ENCODE measurements around the gene CD58. TPM values are rescaled to one million over a fixed set of nuclear protein-coding genes. Genes with fewer than 3 reads are reported as not detected.

CD58 gene
- total and polyA plus RNA-seq, 9 of the 15 experiments (the other 6 are each of a cell fraction or from before 2014, with no cell fraction given), result 18.1 to 113 (median 37.4) TPM

DNA sequence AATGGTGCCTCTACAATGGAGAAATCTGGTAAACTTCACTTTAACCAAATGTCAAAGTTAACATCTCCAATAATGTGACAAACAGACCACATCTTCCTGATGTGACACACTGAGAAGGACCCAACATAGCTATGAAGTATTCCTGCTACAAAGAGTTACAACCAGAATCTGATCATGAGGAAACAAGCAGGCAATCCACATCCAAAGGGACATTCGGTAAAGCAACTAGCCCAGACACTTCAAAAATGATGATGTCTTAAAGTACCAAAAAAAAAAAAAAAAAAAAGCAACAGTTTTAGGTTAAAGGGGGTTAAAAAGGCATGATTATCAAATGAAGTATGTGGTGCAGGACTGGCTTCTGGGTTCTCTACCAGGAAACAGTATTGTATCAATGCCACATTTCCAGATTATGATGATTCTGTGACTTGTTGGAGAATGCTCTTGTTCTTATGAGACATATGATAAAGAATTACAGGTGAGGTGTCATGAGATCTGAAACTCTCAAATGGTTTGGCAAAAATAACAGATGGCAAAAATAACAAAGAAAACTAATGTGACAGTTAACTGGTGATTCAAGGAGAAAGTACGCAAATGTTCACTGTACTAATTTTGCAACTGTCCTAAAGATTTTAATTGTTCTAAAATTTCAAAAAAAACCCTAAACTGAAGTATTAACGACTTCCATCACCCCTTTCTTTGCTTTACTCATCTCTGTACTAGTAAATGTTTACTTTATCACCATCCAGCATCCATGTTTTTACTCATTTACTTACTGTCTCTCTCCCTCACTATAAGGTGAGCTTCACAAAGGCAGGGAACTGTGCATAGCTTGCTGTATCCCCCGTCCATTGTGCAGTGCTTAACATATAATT is 2.8 kb downstream of the CD58 start:
- H3K27ac ChIP-seq (ENCODE audit: extremely low read depth, low read depth, low read length), result no peak overlapping the region
- 48% methylated on average over 4 of the region's 4 CpGs for WGBS (ENCODE audit: insufficient coverage, low coverage, missing lambda C conversion rate)
- H4K20me1 ChIP-seq (replicated peaks; ENCODE audit: control insufficient read depth, insufficient read depth, low read length), result peaks cover 18% of the 10 kb centered on the region; the same call in 1 of the 2 replicates
- H3K4me1 ChIP-seq (replicated peaks in 1 of 2; ENCODE audit: control insufficient read depth in 2 of 2, insufficient read depth in 2 of 2, low read length in 2 of 2), result peaks cover 36 to 38% of the 10 kb centered on the region in 2 experiments
- H3K9me3 ChIP-seq (replicated peaks; ENCODE audit: control insufficient read depth, insufficient read depth, low read depth, low read length), result peaks cover 13% of the 10 kb centered on the region
- no peak overlapping the region for H2AFZ ChIP-seq (ENCODE audit: low read depth, low read length)
- DNase-seq (ENCODE audit: extremely low read depth in 1 of 4, low spot score in 3 of 4) (peak in 1 of 4 experiments; percentile 5), FAIRE-seq (no peak), ATAC-seq (no peak)
- no peaks in the 10 kb centered on the region for H3K9me1 ChIP-seq (ENCODE audit: control insufficient read depth, insufficient read depth, low read length)
- 0 out of 2 replicates have a peak overlapping the region, but pooled peaks have one; percentile 92 for H3K4me2 ChIP-seq (ENCODE audit: insufficient read depth, low read length)
- H3K79me2 ChIP-seq (ENCODE audit: control insufficient read depth, insufficient read depth, low read length), result peaks cover 76% of the 10 kb centered on the region
- no peak overlapping the region for H3K4me3 ChIP-seq
- ChIA-PET POLR2A (interaction anchor here (0.8 to 1.8 kb wide), 4 partner anchors 10 to 493 kb away, joined by 4 to 7 read pairs (median 4); no protein-coding TSS in a partner anchor), CTCF (ENCODE audit: low intra/inter-chr PET ratio) (no interaction called here)
- no TSS peak for BruUV-seq (replicated peaks)
- intact Hi-C loops (cut with micrococcal nuclease) (no loop called here), in situ Hi-C loops (cut with MboI) (no loop called here)
- H3K27me3 ChIP-seq (ENCODE audit: control insufficient read depth in 2 of 2, insufficient read depth in 2 of 2, low read length in 2 of 2), result no peaks in the 10 kb centered on the region
- H3K36me3 ChIP-seq (ENCODE audit: control insufficient read depth, insufficient read depth, low read length), result peaks cover 7% of the 10 kb centered on the region; the same call in 2 of the 3 replicates
- no peak overlapping the region for H3K9ac ChIP-seq (ENCODE audit: insufficient read depth in 1 of 2, low read depth in 2 of 2, low read length in 2 of 2)
- TF ChIP-seq ZNF695 (CRISPR knock-in tag; IDR thresholded peaks at IDR 0.05), result no peak
- TF ChIP-seq CEBPB (tag; IDR thresholded peaks at IDR 0.05), result no peak
- TF ChIP-seq IRF2 (CRISPR knock-in tag; IDR thresholded peaks at IDR 0.05), result no peak
- TF ChIP-seq EHMT2 (IDR thresholded peaks at IDR 0.05), result no peak
- TF ChIP-seq ZNF609 (CRISPR knock-in tag; IDR thresholded peaks at IDR 0.05; ENCODE audit: borderline replicate concordance), result no peak
- TF ChIP-seq, protein P1, sequence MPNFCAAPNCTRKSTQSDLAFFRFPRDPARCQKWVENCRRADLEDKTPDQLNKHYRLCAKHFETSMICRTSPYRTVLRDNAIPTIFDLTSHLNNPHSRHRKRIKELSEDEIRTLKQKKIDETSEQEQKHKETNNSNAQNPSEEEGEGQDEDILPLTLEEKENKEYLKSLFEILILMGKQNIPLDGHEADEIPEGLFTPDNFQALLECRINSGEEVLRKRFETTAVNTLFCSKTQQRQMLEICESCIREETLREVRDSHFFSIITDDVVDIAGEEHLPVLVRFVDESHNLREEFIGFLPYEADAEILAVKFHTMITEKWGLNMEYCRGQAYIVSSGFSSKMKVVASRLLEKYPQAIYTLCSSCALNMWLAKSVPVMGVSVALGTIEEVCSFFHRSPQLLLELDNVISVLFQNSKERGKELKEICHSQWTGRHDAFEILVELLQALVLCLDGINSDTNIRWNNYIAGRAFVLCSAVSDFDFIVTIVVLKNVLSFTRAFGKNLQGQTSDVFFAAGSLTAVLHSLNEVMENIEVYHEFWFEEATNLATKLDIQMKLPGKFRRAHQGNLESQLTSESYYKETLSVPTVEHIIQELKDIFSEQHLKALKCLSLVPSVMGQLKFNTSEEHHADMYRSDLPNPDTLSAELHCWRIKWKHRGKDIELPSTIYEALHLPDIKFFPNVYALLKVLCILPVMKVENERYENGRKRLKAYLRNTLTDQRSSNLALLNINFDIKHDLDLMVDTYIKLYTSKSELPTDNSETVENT (CRISPR knock-in tag; IDR thresholded peaks at IDR 0.05), result no peak
- no peak for TF ChIP-seq MBD1 (CRISPR knock-in tag; IDR thresholded peaks at IDR 0.05)
- TF ChIP-seq CHCHD3 (CRISPR knock-in tag; IDR thresholded peaks at IDR 0.05), result no peak
- TF ChIP-seq GATAD2B (IDR thresholded peaks at IDR 0.05; ENCODE audit: borderline replicate concordance), result no peak
- no peak for TF ChIP-seq ZBTB1 (CRISPR knock-in tag; IDR thresholded peaks at IDR 0.05; ENCODE audit: borderline replicate concordance, low read depth)
- no peak for TF ChIP-seq ZNF311 (CRISPR knock-in tag; IDR thresholded peaks at IDR 0.05)
- TF ChIP-seq NUFIP1 (IDR thresholded peaks at IDR 0.05; ENCODE audit: partially characterized antibody), result no peak
- TF ChIP-seq NCOA4 (IDR thresholded peaks at IDR 0.05; ENCODE audit: partially characterized antibody), result no peak
